Muscle of leg (tissue), 11 donors: ENCODE measurements around the gene ERC1. TPM values are rescaled to one million over a fixed set of nuclear protein-coding genes. Genes with fewer than 3 reads are reported as not detected.

ENCODE experiments used
- DNase-seq: peaks from one replicate; pipeline ENCODE4 v3.0.0; 2013
- H3K27ac ChIP-seq: one replicate; pipeline ENCODE4 v1.5.1; 2013; ENCODE audit warnings: mild to moderate bottlenecking, low read length, control low read depth
- H3K27me3 ChIP-seq: one replicate; pipeline ENCODE4 v1.6.1; 2013; ENCODE audit warnings: low read length; ENCODE audit not compliant: control insufficient read depth, insufficient read depth
- H3K36me3 ChIP-seq: one replicate; pipeline ENCODE4 v1.6.1; 2013; ENCODE audit warnings: low read length; ENCODE audit not compliant: control insufficient read depth, insufficient read depth
- H3K4me1 ChIP-seq: one replicate; pipeline ENCODE4 v1.6.1; 2013; ENCODE audit warnings: low read length; ENCODE audit not compliant: control insufficient read depth, insufficient read depth
- H3K4me3 ChIP-seq: one replicate; pipeline ENCODE4 v1.5.1; 2013; ENCODE audit warnings: low read length, control low read depth
- H3K9me3 ChIP-seq: replicated peaks from 2 replicates; pipeline ENCODE4 v1.6.1; 2013; ENCODE audit warnings: low read depth, low read length; ENCODE audit not compliant: control insufficient read depth
- WGBS: methylation state at CpG from one replicate; pipeline ENCODE4 v1.1.5; 2013; ENCODE audit warnings: missing lambda C conversion rate; ENCODE audit not compliant: insufficient coverage; 5-methylcytosine and 5-hydroxymethylcytosine counted together
- polyA plus RNA-seq, 8 donors: library from polyadenylated mRNA; unstranded; fragments of 120-200 nt; gene quantifications; one replicate each; pipeline versions ENCODE4 v1.2.1 to v1.2.3, GENCODE V29; 2013; ENCODE audit warnings: inconsistent platforms in 1 of 8, low replicate concordance in 1 of 8; ENCODE audit not compliant: insufficient read length in 8 of 8, insufficient read depth in 1 of 8
- total RNA-seq: library from RNA; stranded (reverse); fragments of 120-200 nt; gene quantifications from one replicate; pipeline ENCODE4 v1.2.4, GENCODE V29; 2013

Gene ERC1
- total and polyA plus RNA-seq, 9 donors = 15.8 to 32.5 (median 25.1) TPM

DNA sequence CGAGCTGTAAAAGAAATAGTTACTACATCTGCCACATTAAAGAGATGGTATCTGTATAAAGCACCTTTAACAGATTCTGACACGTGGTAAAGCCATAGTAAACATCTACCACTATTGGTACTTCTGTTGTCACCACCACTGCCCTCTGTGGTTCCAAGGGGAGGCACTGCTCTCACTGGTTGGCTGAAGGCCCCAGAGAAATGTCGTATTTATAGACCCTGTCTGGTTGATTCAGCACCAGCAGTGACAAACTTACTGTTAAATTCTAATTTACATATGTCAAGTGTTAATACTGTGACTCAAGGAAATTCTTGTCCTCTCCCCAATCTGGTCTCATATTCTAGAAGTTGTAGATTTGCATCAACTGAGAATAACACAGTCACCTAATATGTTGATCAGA, 281.1 kb downstream of the ERC1 start:
- Histone ChIP-seq H3K27ac (no peak overlapping the region), H3K9me3 (no peaks in the 10 kb centered on the region), H3K36me3 (no peaks in the 10 kb centered on the region), H3K27me3 (no peaks in the 10 kb centered on the region), H3K4me3 (no peak overlapping the region), H3K4me1 (no peaks in the 10 kb centered on the region)
- DNase-seq = no peak
- WGBS = 86% methylated on average over 1 of the region's 3 CpGs

DNA sequence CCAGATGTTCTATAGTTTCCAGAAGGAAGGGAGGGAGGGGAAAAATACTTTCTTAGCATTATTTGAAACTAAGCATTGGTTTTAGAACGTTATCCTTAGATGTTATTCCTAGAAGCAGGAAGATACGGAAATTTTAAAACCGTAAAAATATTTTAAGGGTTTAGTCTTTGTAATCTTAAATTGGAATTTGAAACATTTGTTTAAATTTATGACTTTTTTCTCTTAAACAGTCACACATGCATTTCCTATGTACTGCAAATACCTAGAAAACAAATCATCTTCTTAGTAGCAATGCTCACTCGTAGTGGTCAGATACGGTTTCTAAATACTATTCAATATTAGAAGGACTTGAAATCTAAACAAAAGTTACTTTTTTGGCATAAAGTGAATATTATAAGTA, 282.0 kb downstream of the ERC1 start:
- H3K27me3 ChIP-seq = no peaks in the 10 kb centered on the region
- no peak overlapping the region for H3K4me3 ChIP-seq
- no peak for DNase-seq
- H3K4me1 ChIP-seq = no peaks in the 10 kb centered on the region
- no peaks in the 10 kb centered on the region for H3K9me3 ChIP-seq
- no CpG with 5 or more reads among the region's 5 CpGs for WGBS
- no peaks in the 10 kb centered on the region for H3K36me3 ChIP-seq
- no peak overlapping the region for H3K27ac ChIP-seq

DNA sequence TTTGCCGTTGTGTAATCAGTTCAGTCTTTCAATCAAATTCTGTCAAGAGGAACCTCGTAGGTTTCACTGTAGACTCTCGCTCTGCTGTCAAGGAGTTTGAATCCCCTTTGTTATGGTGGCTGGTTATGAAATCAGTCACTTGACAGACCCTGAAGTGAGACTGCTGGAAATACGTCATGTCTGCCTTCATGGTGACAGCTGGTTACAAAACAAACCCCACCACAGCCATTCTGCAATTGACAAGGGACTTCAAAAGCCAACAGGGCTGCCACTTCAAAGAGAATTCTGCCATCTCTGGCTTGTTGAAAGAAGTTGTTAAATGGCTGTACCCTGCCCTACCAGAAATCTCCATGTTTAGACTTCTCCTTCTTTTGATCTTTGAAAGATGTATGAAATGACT, 286.9 kb downstream of the ERC1 start:
- DNase-seq = no peak
- Histone ChIP-seq H3K27ac (no peak overlapping the region), H3K9me3 (no peaks in the 10 kb centered on the region), H3K4me3 (no peak overlapping the region), H3K27me3 (no peaks in the 10 kb centered on the region), H3K4me1 (peaks cover 5% of the 10 kb centered on the region), H3K36me3 (no peaks in the 10 kb centered on the region)
- 80% methylated on average over 1 of the region's 4 CpGs for WGBS

DNA sequence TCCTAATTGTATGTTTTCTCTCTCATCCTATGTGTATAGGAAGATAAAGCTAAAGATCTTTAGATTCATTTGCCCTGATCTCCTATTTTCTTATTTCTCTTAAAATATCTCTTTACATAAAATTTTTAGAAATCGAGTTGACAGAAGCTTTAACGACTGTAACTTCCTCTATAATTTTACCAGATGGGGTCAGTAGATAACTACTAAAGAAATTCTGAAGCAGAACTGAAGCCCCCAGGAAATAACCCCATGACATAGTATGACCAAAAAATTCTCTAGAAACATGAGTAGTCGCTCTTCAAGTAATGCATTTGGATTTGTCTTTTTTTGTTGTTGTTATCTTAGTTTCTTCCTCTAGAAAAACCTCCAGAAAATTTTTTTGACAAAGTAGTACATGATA, 288.0 kb downstream of the ERC1 start:
- H3K4me1 ChIP-seq = peaks cover 6% of the 10 kb centered on the region
- no peaks in the 10 kb centered on the region for H3K9me3 ChIP-seq
- DNase-seq = no peak
- no CpG with 5 or more reads among the region's 3 CpGs for whole genome bisulfite sequencing
- no peaks in the 10 kb centered on the region for H3K27me3 ChIP-seq
- no peak overlapping the region for H3K27ac ChIP-seq
- H3K36me3 ChIP-seq = no peaks in the 10 kb centered on the region
- no peak overlapping the region for H3K4me3 ChIP-seq

DNA sequence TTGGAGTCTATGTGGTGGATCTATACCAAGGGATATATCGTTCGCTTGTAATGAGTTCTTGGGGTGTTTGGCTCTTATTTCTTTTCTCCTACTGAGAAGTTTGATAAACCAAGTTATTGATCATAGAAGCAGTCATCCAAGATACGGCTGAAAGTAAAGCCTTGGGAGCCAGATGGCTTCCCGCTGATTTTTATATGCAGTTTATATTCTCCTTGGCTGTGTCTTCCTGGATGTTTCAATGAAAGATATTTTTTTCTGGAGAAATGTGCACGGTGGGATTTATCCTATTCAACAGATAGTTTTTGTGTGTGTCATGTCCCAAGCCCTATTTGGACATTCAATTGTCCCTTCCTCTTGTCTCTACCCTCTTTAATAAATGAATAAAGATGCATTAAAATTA, 289.0 kb downstream of the ERC1 start:
- 60% methylated on average over 1 of the region's 5 CpGs for WGBS
- DNase-seq = peak; percentile 66

DNA sequence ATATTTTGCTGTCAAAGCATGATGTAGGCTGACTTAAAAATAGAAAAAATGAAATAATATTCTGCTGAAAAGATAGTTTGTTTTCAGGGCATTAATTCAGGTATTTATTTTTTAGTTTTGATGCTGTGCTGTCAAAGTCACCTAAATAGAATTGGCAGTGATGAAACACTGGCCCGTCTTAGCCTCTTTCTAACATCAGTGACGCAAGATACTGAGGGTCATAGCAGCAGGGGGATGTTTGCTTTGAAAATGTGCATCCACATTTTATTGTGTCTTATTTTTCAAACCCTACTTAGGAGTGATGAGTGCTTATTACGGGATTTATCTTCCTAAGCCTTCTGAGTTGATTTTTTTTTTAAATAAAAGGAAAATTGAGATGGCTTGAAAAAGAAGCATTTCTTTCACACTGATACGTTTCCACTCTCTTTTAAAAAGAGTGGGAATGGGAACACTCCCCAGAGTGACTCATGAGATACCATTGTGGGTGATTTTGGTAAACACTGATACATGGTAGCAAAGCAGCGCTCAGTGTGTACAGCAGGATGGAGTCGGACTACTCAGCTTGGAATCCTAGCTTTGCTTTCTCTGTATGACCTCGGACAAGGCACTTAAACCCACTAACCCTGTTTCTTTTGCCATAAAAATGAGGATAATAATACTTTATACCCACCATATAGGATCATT, 290.8 kb downstream of the ERC1 start:
- Histone ChIP-seq H3K4me3 (no peak overlapping the region), H3K27me3 (no peaks in the 10 kb centered on the region), H3K9me3 (no peaks in the 10 kb centered on the region), H3K27ac (peak overlapping the region; percentile 91), H3K4me1 (peaks cover 6% of the 10 kb centered on the region), H3K36me3 (no peaks in the 10 kb centered on the region)
- 80% methylated on average over 1 of the region's 7 CpGs for WGBS
- no peak for DNase-seq

More for the DNA sequence above, 289.0 kb downstream of the ERC1 start:
- H3K27me3 ChIP-seq = no peaks in the 10 kb centered on the region
- H3K9me3 ChIP-seq = no peaks in the 10 kb centered on the region
- H3K4me3 ChIP-seq = no peak overlapping the region
- H3K4me1 ChIP-seq = peaks cover 6% of the 10 kb centered on the region
- H3K36me3 ChIP-seq = no peaks in the 10 kb centered on the region
- no peak overlapping the region for H3K27ac ChIP-seq

DNA sequence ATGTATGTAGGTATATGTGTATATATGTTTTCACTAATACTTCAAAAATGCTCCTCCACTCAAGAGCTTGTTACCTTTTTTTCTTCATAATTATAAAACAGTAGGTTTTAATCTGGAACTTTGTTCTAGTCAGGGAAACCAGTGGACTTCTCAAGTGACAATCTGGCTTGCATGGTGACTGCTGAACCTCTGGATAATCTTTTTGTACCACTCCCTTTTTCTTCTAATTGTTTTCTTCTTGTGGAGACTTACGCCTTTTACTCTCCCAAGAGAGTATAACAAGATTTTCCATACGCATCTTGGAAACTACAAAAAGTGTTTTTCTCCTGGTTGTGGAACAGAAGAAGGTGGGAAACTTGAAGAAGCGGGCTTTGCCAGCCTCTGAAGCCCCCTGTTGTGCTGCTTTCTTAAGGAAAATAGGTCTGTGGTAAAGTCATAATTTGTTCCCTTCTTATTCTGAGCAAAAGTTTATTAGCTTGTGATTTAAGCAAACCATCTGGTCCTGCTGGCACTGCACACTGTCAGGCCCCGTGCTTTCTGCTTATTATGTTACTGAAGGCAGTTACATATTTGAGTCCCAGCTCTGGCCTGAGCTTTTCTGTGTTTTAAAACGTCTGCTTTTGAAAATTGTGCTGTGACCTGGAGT, 291.8 kb downstream of the ERC1 start:
- Histone ChIP-seq H3K4me3 (no peak overlapping the region), H3K9me3 (no peaks in the 10 kb centered on the region), H3K4me1 (peaks cover 6% of the 10 kb centered on the region), H3K27me3 (no peaks in the 10 kb centered on the region), H3K27ac (peak overlapping the region; percentile 91), H3K36me3 (no peaks in the 10 kb centered on the region)
- DNase-seq = peak; percentile 95
- 17% methylated on average over 1 of the region's 5 CpGs for WGBS

DNA sequence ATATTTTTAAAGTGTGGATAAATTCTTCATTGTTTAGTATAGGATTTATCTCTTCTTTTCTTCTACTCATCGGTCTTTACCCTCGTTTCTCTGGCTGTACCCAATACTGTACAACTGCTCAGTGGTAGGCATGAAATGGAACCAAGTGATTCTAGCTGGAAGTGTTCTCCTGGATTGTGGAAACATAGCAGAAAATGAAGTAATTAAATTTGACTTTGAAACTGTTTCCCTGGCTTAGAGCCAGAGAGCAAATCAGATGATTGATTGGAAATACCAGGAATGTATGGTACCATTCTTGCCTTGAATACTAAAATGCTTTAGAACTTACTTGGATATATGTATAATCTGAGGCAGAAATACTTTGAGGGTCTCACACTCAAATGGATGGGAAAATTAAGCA, 292.3 kb downstream of the ERC1 start:
- WGBS = no CpG with 5 or more reads among the region's 2 CpGs
- Histone ChIP-seq H3K27ac (peak overlapping the region; percentile 91), H3K4me1 (peaks cover 6% of the 10 kb centered on the region), H3K27me3 (no peaks in the 10 kb centered on the region), H3K4me3 (no peak overlapping the region), H3K9me3 (no peaks in the 10 kb centered on the region), H3K36me3 (no peaks in the 10 kb centered on the region)
- no peak for DNase-seq

DNA sequence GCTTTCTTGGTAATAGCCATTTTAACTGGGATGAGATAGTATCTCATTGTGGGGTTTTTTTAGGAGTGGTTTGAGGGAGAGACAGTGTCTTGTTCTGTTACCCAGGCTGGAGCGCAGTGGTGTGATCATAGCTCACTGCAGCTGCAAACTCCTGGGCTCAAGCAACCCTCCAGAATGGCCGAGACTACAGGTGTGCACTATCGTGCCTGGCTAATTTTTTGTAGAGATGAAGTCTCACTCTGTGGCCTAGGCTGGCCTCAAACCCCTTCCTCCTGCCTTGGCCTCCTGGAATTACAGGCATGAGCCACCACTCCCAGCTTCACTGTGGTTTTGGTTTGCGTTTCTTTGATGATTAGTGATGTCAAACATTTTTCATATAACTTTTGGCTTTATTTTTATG, 293.6 kb downstream of the ERC1 start:
- Histone ChIP-seq H3K4me1 (peaks cover 6% of the 10 kb centered on the region), H3K27me3 (no peaks in the 10 kb centered on the region), H3K9me3 (no peaks in the 10 kb centered on the region), H3K4me3 (no peak overlapping the region), H3K36me3 (no peaks in the 10 kb centered on the region), H3K27ac (no peak overlapping the region)
- WGBS = 60% methylated on average over 2 of the region's 4 CpGs
- no peak for DNase-seq

DNA sequence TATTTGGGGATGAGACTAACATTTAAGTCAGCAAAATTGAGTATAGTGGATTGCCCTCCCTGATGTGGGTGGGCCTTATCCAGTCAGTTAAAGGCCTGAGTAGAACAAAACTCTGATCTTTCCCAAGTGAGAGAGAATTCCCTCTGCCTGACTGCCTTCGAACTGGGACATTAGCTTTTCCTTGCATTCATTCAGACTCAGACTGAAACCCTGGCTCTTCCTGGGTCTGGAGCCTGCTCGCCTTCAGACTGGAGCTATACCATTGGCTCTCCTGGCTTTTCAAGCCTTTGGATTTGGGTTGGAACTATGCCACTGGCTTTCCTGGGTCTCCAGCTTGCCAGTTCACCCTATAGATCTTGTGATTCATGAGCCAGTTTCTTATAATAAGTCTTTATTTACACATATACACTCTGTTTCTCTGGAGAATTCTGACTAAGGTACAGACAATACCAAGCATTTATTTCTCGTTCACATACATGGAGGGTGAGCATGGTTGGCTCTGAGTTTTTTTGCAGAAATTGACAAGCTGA, 296.5 kb downstream of the ERC1 start:
- H3K9me3 ChIP-seq = no peaks in the 10 kb centered on the region
- no peaks in the 10 kb centered on the region for H3K36me3 ChIP-seq
- no peak overlapping the region for H3K27ac ChIP-seq
- peaks cover 7% of the 10 kb centered on the region for H3K4me1 ChIP-seq
- no peak overlapping the region for H3K4me3 ChIP-seq
- no peaks in the 10 kb centered on the region for H3K27me3 ChIP-seq
- WGBS = 89% methylated on average over 2 of the region's 3 CpGs
- no peak for DNase-seq
